ENCODE measurements around the gene NR5A2.

The NR5A2 gene

DNA sequence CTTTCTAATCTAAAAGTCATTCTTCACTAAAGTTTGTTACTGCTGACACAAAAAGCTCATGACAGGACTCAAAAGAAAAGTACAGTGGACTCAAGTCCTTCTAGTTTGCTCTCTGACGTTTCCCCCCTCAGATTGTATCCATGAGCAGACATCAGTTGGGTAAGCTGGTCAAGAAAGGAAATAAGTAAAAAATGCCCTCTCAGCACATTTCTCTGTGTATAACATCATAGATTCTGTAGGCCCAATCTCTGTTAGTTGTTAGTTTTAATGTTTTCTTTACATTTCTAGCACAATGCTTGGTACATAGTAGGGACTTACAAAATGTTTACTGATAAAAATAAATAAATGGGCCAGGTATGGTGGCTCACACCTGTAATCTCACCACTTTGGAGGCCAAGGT lies 96.8 kb downstream of the NR5A2 start:
- no peak for TF ChIP-seq ZFX (IDR thresholded peaks at IDR 0.05; ENCODE audit: borderline replicate concordance)
- TF ChIP-seq, protein P1, sequence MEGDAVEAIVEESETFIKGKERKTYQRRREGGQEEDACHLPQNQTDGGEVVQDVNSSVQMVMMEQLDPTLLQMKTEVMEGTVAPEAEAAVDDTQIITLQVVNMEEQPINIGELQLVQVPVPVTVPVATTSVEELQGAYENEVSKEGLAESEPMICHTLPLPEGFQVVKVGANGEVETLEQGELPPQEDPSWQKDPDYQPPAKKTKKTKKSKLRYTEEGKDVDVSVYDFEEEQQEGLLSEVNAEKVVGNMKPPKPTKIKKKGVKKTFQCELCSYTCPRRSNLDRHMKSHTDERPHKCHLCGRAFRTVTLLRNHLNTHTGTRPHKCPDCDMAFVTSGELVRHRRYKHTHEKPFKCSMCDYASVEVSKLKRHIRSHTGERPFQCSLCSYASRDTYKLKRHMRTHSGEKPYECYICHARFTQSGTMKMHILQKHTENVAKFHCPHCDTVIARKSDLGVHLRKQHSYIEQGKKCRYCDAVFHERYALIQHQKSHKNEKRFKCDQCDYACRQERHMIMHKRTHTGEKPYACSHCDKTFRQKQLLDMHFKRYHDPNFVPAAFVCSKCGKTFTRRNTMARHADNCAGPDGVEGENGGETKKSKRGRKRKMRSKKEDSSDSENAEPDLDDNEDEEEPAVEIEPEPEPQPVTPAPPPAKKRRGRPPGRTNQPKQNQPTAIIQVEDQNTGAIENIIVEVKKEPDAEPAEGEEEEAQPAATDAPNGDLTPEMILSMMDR (IDR thresholded peaks at IDR 0.05) = no peak
- no peak overlapping the region for H3K27ac ChIP-seq

GRCh38 chr1:200128081-200128480 lies 100.6 kb downstream of the NR5A2 start:
- TF ChIP-seq ZFX (IDR thresholded peaks at IDR 0.05; ENCODE audit: borderline replicate concordance) = no peak
- TF ChIP-seq, protein P1 (IDR thresholded peaks at IDR 0.05) = no peak
- H3K27ac ChIP-seq = no peak overlapping the region

DNA sequence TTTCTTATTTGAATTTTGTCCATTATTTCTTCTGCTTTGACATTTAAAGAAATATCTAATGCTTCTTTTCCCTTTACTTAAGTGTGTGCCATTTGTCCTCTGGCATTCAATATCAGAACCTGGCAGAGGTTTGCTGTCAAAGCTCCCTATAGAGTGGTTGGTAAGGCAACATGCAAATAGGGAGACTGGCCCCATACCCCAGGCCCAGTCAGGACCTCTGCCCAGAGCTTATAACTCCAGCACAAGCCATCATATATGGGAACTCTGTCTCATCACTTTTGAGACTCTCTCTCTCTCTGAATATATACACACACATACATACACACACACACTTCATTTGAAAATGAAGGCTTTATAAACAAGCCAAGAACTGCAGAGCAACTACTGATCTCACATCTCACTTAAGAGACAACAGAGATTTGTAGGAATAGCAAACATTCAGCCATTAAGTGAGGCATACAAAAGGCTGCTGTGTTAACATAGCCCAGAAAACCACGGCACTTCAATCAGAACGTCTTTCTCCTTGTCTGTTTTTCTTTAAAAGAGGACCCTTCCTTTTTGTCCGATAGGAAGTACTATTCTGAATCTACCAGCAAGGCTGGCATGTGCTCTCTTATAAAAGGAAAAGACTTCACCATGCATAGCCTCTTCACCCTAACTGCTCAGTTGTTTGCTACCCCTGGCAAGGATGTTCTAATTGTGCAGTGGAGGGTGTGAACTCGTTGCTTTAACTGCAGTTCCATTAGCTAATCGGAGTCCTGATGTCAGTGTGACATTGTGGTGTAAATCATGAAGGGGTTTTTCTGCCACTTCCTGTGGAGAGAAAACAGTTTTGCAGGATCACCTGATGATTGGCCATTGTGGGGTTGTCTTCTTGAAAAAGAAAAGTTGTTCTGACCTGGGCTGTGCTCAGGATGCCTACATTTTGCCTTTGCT lies 101.7 kb downstream of the NR5A2 start:
- H3K27ac ChIP-seq = no peak overlapping the region
- TF ChIP-seq, protein P1 (IDR thresholded peaks at IDR 0.05) = no peak
- no peak for TF ChIP-seq ZFX (IDR thresholded peaks at IDR 0.05; ENCODE audit: borderline replicate concordance)

DNA sequence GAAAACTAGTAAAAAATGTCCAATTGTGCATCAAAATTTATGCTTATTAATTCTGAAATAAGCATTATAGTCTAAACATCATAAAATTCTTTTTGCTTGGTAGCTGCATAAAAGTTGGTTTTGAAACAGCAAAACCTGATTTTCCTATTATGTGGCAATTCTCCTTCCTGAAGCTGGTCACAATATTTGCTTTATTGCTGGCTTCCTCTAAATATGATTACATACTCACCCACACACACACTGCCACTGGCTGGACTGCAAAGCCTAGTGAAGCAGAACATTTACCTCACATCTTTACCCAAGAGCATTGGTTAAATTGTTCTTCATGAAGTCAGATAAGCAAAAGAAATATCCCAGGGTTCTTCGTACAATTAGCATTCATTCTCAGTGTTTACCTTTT lies 103.0 kb downstream of the NR5A2 start:
- H3K27ac ChIP-seq = no peak overlapping the region; the same call in 1 of the 2 replicates
- TF ChIP-seq, protein P1 (IDR thresholded peaks at IDR 0.05) = no peak
- no peak for TF ChIP-seq ZFX (IDR thresholded peaks at IDR 0.05; ENCODE audit: borderline replicate concordance)

DNA sequence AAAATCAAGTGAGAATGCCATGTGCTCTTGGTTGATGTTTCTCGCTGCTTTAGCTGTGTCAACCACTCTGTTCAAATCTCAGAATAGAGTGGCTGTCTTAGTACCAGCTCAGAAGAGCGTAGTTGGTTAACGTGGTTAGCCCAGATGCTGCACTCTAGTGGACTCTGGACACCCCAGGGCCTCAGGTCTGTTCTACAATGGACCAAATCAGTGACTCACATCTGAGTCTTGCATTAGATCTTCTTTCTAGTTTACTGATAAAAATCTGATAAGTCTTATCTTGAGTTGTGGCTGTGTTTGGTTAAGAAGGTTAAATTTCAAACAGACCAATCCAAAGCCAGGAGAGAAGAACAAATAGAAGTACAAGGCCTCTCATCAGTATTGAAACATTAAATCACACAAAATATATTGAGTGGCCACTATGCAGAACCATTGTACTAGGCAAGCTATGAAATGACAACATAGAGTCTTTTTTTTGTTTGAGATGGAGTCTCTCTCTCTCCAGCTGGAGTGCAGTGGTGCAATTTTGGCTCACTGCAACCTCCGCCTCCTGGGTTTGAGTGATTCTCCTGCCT lies 104.1 kb downstream of the NR5A2 start:
- H3K27ac ChIP-seq = peak overlapping the region; percentile 22; the same call in 1 of the 2 replicates
- TF ChIP-seq ZFX (IDR thresholded peaks at IDR 0.05; ENCODE audit: borderline replicate concordance) = no peak
- TF ChIP-seq, protein P1 (IDR thresholded peaks at IDR 0.05) = peak; percentile 33

- no peak for TF ChIP-seq ZFX (IDR thresholded peaks at IDR 0.05; ENCODE audit: borderline replicate concordance)
- TF ChIP-seq, protein P1 (IDR thresholded peaks at IDR 0.05) = no peak
- H3K27ac ChIP-seq = no peak overlapping the region
Observed at GRCh38 chr1:200133123-200133522, 105.6 kb downstream of the NR5A2 start.

DNA sequence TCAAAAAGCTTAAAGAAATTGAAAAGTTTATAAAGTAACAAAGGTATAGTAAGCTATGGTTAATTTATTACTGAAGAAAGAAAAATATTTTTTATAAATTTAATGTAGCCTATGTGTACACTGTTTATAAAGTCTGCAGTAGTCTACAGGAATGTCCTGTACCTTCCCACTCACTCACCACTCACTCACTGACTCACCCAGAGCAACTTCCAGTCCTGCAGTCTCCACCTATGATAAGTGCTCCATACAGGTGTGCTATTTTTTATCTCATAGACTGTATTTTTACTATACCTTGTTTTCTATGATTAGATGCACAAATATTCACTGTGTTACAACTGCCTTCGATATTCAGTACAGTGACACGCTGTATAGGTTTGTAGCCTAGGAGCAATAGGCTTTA lies 106.6 kb downstream of the NR5A2 start:
- no peak overlapping the region for H3K27ac ChIP-seq
- TF ChIP-seq, protein P1 (IDR thresholded peaks at IDR 0.05) = no peak
- no peak for TF ChIP-seq ZFX (IDR thresholded peaks at IDR 0.05; ENCODE audit: borderline replicate concordance)

All from 22Rv1 (cell line).